Raji (cell line): ENCODE measurements around the gene ZSWIM6.

Experiments used
- POLR2A ChIP-seq: IDR thresholded peaks from 2 replicates; pipeline ENCODE4 v1.6.1; 2011; ENCODE audit warnings: low read depth, low read length, control low read depth; ENCODE audit not compliant: insufficient read depth

The ZSWIM6 gene

DNA sequence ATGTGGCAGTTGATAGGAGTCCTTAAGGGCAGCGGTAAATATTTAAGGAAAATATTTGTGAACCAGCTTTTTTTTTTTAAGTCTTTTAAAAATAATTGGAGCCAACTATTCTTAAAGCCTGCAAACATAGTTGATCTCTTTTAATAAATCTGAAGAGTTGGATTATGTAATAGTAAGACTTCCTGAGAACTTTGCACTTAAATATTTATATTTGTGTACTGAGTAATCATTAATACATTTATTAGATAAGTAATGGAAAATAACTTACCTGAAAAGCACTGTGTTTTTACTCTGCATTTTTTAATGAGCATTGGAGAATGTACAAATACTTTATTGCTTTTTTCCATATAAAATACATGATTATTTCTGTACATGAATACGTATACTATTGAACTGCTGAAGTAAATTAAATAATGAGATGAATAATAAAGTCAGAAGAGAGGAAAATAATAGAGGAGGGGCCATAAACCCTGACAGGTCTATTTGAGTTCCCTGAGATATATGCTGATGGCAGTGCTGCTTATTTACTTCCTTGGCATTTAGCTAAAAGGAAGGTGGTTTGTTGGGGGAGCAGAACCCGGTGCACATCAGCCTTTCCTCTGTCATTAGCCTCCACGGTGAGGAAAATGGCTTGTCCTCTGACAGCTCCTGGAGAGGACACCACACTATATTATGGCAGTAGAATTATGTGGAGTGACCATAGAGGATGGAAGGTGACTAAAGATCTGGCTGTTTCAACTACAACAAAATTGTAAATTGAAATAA lies 148.0 kb downstream of the ZSWIM6 start:
- no peak for TF ChIP-seq POLR2A

DNA sequence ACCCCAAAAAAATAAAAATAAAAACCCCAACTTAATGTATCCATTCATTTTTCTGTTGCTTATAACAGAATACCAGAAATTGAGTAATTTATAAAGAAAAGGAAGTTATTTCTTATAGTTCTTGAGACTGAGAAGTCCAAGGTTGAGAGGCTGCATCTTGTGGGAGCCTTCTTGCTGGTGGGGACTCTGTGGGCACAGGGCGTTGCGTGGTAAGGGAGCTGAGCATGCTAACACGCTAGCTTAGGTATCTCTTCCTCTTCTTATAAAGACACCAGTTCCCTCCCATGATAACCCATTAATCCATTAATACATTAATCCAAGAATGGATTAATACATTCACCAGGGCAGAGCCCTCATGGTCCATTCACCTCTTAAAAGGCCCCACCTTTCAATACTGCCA lies 150.9 kb downstream of the ZSWIM6 start:
- TF ChIP-seq POLR2A: no peak

DNA sequence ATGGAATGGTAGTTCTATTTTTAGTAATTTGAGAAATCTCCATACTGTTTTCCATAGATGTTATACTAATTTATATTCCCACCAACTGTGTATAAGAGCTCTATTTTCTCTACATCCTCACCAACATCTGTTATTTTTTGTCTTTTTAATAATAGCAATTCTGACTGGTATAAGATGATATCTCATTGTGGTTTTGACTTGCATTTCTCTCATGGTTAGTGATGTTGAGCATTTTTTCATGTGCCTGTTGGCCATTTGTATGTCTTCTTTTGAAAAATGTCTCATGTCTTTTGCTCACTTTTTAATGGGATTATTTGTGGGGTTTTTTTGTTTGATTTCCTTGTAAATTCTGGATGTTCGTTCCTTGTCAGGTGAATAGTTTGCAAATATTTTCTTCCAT lies 154.4 kb downstream of the ZSWIM6 start:
- TF ChIP-seq POLR2A: no peak

DNA sequence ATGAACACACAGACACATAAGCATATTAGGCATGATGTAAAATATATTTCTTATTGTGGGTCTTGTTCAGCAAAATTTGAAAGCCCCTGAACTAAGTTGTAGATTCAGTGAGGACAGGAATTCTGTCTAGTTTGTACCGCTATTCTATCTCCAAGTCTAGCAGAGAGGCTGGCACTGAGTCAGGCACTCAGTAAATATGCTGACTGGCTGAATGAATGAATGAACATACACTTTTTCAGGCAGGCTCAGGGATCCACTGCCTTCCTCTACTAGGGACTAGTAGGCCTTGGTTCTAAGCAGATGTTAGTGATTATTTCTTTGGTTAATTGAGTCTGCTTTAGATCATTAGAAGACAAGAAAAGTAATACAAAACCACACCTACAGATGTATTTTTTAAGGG lies 157.5 kb downstream of the ZSWIM6 start:
- TF ChIP-seq POLR2A: no peak

DNA sequence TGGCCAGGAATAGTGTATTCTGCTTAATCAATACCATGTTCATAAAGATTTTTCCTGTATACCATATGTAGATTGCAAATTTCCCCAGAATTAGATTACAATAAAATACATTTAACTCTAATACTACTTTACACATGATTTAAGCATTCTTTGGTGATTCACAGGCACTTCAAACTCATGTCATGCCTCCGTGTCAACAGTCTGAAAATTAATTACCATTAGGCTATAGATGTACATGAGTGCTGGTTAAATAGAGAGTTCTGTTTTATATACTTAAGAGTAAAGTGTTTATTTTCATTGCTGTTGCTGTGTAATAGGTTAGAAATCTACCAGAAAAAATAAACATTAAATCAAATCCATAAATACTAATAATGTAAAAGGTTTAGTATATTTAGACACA lies 159.8 kb downstream of the ZSWIM6 start:
- no peak for TF ChIP-seq POLR2A

DNA sequence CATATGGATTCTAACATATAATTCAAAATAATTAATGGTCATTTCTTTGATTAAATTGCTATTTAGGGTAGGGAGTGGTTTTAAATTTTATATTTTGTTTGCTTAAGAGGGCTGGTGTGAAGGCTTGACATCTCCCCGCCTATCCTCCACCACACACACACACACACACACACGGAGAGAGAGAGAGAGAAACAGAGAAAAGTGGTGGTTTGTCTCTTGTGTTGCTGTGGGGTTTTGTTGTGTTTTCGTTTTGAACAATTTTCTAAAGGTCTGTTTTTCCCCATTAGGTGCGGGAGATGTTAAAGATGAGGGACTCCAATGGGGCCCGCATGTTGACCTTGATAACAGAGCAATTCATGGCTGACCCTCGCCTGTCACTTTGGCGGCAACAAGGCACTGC lies 161.9 kb downstream of the ZSWIM6 start:
- TF ChIP-seq POLR2A: no peak

DNA sequence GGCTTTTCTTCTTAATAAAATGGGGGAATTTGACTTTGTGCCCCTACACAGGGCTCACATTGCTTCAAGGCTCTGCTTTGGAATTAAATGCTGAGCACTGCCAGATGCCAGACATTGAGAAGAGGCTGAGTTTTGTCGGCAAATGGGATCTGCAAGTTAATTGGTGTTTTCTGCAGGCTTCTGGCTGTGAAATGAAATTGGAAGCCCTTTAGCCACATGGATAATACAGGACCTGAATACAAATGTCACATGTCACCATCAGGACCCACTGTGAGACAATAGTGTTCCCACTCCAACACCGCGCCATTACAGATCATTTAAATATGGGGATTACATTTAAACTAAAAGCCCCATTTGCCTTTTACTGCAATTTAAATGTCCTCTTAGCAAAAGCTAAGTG lies 164.4 kb downstream of the ZSWIM6 start:
- no peak for TF ChIP-seq POLR2A

DNA sequence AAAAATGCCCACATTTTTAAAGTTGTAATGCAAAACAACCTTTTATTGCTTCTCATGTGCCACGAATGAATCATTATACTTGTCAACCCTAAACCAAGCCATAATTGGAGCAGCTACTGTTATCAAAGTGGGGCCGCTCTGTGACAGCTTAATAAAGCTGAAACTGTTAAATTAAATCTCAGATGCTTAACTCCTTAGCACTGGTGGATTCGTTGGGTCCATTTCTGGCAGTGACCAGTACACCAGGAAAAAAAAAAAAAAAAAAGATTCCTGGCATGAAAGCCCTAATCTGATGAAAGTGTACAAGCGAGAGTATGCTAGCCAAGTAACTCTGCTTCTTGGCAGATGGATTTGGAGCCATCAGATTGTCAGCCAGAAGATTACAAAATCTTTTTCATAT lies 164.8 kb downstream of the ZSWIM6 start:
- TF ChIP-seq POLR2A: no peak

DNA sequence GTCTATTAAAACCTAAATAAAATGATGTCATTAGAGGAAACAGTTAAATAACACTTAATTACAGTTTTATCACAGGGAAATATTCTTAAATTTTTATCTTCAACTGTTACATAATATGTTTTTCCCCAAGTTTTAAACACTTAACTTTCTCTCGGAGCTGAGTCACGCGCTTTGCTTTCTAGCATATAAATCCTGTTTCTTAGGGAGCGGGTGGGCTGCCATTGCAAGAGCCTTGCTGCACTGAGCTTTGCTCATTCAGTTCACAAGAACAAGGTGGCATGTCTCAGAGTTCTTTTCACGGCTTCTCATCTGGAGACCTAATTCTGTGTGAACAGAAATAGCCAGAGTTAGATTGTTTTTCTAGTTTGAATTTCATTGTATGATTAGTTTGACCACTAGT lies 166.1 kb downstream of the ZSWIM6 start:
- no peak for TF ChIP-seq POLR2A

DNA sequence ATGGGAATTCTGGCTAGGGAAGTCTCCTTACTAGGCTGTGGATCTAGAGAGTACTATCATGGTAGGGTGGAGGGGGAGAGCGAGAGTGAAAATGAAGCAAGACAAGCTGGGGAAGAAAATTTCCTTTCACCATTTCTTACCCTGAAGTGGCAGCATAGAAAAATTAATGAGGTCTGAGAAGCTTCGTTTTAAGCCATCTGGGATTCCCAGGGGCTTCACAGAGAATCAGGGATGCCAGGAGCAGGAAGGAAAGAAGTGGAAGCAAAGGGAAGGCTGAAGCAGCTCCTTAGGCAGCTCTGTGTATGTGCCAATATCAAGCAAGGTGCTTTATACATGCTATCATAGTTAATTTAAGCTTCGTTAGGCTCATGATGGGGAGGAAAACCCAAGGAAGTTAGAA lies 169.9 kb downstream of the ZSWIM6 start:
- no peak for TF ChIP-seq POLR2A

DNA sequence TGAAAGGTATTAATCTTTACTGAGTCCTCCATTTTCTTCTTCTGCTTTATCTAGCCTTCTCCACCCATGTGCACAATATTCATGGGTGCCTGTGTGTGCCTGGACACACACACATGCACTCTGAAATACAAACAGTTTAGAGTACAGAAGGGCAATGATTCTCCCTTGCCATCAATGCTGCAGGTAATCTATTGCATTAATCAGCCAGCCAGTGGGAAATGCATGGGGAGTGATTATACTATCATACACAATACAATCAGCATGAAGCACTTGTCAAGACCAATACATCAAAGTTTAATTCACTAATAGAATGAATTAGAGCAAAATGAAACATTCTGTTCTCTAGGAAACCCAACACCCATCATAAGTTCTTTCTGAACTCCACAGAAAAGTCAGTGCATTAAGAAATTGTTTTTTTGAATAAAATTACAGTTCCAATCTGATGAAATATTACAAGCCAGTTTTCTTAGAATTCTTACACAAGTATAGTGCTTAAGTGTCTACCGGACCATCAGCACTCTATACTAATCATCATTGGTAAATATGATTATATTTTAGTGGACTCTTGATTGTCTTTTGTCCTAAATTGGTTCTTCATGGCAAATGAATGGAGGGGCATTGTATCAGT lies 172.2 kb downstream of the ZSWIM6 start:
- TF ChIP-seq POLR2A: no peak

DNA sequence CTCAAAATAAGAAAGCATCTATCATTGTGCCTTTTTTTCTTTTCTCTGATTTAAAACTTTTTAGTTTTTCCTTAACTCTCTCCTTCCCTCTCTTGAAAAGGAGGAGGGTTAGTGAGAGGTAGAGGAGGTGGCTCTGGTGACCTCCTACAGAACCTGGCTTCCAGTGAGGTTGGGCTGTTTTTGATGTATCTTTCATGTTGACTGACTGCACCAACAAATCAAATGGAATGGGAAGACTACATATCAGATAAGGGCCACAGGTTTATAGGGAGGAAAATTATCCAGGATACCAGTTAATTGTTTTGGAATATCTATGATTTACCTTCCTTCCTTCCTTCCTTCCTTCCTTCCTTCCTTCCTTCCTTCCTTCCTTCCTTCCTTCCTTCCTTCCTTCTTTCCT lies 173.2 kb downstream of the ZSWIM6 start:
- no peak for TF ChIP-seq POLR2A

DNA sequence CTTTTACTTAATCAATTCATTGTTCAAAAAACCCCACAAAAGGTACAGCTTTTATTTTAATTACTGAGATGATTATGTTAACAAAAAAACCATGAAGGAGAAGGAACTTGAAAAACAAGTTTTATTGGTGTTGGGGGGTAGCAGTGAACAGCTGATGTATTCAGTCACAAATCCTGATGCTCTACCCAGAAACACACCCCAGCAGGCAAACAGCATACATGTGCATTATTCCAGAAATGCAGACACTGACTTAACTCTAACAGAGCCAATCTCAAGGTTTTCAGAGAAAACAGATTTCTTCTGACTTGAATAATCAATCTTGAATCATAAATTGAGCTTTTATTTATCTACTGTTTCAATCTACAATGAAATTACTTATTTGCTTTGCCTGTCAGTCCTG lies 175.2 kb downstream of the ZSWIM6 start:
- no peak for TF ChIP-seq POLR2A

DNA sequence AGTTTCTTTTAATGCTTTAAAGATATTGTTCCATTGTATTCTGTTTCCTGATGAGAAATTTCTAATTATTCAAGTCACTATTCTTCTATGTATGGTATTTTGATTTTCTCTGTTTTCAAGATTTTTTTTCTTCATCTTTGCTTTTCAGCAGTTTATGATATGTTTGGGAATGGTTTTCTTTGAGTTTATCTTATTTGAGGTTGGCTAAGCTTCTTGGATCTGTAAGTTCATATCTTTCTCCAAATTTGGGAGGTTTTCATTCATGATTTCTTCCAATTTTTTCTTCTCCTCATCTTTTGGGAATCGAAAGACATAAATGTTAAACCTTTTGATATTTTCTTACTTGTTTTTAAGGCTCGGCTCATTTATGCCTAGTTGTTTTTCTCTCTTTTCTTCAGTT lies 184.9 kb downstream of the ZSWIM6 start:
- TF ChIP-seq POLR2A: no peak

DNA sequence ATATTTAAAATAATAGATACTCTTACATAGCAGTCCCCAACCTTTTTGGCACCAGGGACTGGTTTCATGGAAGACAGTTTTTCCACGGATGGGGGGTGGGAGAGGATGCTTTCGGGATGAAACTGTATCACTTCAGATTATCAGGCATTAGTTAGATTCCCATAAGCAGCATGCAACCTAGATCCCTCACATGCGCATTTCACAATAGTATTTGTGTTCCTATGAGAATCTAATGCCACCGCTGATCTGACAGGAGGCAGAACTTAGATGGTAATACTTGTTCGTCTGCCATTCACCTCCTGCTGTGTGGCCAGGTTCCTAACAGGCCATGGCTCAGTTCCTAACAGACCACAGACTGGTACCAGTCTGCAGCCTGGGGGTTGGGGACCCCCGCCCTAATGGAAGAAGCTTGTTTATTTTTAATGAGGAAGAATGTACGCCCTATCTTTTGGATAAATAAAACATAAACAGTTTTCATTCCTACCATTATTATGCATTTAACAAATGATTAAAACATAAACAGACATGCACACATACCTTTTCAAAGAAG lies 187.7 kb downstream of the ZSWIM6 start:
- no peak for TF ChIP-seq POLR2A

DNA sequence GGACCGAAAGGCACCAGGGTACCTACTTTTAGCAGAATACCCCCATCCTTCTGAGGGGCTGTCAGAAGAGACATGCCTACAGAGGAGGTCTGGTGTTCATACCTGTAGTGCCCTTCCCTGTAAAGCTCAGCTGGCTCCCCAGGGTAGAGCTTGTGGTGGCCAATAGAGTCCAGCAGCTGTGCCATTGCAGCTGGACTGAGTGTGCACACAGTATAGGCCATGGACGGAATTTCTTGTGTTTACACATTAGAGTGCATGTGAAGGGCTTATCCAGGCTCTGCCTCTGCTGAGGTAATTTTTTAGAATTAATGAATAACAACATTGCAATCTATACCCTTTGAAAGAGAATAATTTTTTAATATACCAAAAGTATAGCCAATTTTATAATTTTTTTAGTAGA lies 191.0 kb downstream of the ZSWIM6 start:
- no peak for TF ChIP-seq POLR2A
